ENCODE results near the gene NXPE3. TPM values are rescaled to one million over a fixed set of nuclear protein-coding genes. Genes with fewer than 3 reads are reported as not detected.
A peak's percentile ranks its signal among the peaks of the same experiment; 100 is the strongest.

NXPE3 gene
- total and polyA plus RNA-seq, 5 donors from 2014 or later: 37.9 to 43.2 (median 42.2) TPM

DNA sequence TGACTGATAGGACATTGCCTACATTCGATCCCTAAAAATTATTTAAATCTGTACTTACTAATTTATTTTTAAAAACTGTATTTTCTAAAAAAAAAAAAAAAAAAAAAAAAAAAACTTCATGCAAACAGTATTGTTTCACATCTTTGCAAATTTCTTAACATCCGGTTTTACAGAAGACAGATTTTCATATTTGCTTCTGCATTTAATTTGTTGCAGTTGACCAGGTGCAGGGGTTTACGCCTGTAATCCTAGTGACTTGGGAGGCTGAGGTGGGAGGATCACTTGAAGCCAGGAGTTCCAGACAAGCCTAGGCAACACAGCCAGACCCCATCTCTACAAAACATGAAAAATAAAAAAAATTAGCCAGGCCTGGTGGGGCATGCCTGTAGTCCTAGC lies 63.9 kb downstream of the NXPE3 start:
- H3K36me3 ChIP-seq (ENCODE audit: control insufficient read depth, insufficient read depth, low read length): no peaks in the 10 kb centered on the region
- H3K9me3 ChIP-seq (ENCODE audit: control insufficient read depth in 2 of 2, low read length in 2 of 2): no peaks in the 10 kb centered on the region
- H3K27ac Mint-ChIP-seq: no peak overlapping the region
- peaks cover 0 to 7% (median 2%) of the 10 kb centered on the region in 4 donors for H3K4me1 Mint-ChIP-seq
- no peaks in the 10 kb centered on the region for H3K27me3 Mint-ChIP-seq
- H3K36me3 Mint-ChIP-seq: peaks cover 11% of the 10 kb centered on the region
- no peak overlapping the region for H3K4me3 ChIP-seq (ENCODE audit: low read depth, low read length)
- no peaks in the 10 kb centered on the region for H3K27me3 ChIP-seq (ENCODE audit: control insufficient read depth, insufficient read depth, low read length)
- peaks cover 0 to 7% (median 0%) of the 10 kb centered on the region in 7 donors for H3K9me3 Mint-ChIP-seq
- no peak overlapping the region for H3K4me3 Mint-ChIP-seq
- H3K4me1 ChIP-seq (ENCODE audit: control insufficient read depth, insufficient read depth, low read length, poor library complexity, severe bottlenecking): no peaks in the 10 kb centered on the region
- ATAC-seq (ENCODE audit: low read depth in 2 of 2): no peak
- no peak for DNase-seq
- no peak overlapping the region for H3K27ac ChIP-seq (ENCODE audit: insufficient read depth, low read length, poor library complexity, severe bottlenecking)

DNA sequence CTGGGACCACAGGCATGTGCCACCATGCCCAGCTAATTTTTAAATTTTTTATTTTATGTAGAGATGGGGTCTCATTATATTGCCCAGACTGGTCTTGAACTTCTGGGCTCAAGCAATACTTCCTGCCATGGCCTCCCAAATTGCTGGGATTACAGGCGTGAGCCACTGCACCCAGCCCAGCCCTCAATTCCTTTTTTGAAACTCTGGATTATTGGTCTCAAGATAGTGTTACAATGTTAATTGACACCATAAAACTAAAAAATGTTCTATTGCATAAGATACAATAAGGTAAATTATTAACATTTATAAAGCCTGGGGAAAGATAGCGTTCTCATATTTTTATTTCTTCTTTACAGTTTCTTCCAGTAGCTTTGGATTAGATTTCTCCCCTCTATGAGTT lies 66.4 kb downstream of the NXPE3 start:
- H3K27ac ChIP-seq (ENCODE audit: insufficient read depth, low read length, poor library complexity, severe bottlenecking): no peak overlapping the region
- DNase-seq: no peak
- no peaks in the 10 kb centered on the region for H3K9me3 ChIP-seq (ENCODE audit: control insufficient read depth in 2 of 2, low read length in 2 of 2)
- H3K4me3 Mint-ChIP-seq: peak overlapping the region in 1 of 4 donors; percentile 76
- no peak for ATAC-seq (ENCODE audit: low read depth in 2 of 2)
- no peaks in the 10 kb centered on the region for H3K4me1 ChIP-seq (ENCODE audit: control insufficient read depth, insufficient read depth, low read length, poor library complexity, severe bottlenecking)
- peaks cover 0 to 7% (median 0%) of the 10 kb centered on the region in 7 donors for H3K9me3 Mint-ChIP-seq
- no peaks in the 10 kb centered on the region for H3K36me3 ChIP-seq (ENCODE audit: control insufficient read depth, insufficient read depth, low read length)
- peaks cover 8% of the 10 kb centered on the region for H3K36me3 Mint-ChIP-seq
- H3K27me3 ChIP-seq (ENCODE audit: control insufficient read depth, insufficient read depth, low read length): no peaks in the 10 kb centered on the region
- peaks cover 3 to 14% (median 9%) of the 10 kb centered on the region in 4 donors for H3K4me1 Mint-ChIP-seq
- no peak overlapping the region for H3K4me3 ChIP-seq (ENCODE audit: low read depth, low read length)
- H3K27me3 Mint-ChIP-seq: peaks cover 2% of the 10 kb centered on the region
- H3K27ac Mint-ChIP-seq: no peak overlapping the region

DNA sequence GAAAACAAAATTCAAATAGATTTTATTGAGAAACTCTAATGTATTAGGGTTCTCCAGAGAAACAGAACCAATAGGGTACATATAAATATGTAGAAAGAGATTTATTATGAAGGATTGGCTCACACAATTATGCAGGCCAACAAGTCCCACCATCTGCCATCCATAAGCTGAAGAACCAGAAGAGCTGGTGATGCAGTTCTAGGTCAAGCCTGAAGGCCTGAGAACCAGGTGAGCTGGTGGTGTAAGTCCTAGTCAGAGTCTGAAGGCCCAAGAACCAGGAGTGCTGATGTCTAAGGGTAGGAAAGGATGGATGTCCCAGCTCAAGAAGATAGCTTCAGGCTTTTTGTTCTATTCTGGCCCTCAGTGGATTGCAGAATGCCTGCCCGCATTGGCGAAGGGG lies 67.7 kb downstream of the NXPE3 start:
- Mint-ChIP-seq H3K4me3 (peak overlapping the region in 1 of 4 donors; percentile 71), H3K4me1 (peaks cover 13 to 25% (median 15%) of the 10 kb centered on the region in 4 donors), H3K27me3 (peaks cover 6% of the 10 kb centered on the region), H3K27ac (peak overlapping the region in 1 of 3 donors; percentile 36), H3K9me3 (peaks cover 0 to 7% (median 0%) of the 10 kb centered on the region in 7 donors), H3K36me3 (peaks cover 16% of the 10 kb centered on the region)
- Histone ChIP-seq H3K4me1 (ENCODE audit: control insufficient read depth, insufficient read depth, low read length, poor library complexity, severe bottlenecking) (peaks cover 5% of the 10 kb centered on the region), H3K27me3 (ENCODE audit: control insufficient read depth, insufficient read depth, low read length) (no peaks in the 10 kb centered on the region), H3K4me3 (ENCODE audit: low read depth, low read length) (no peak overlapping the region), H3K36me3 (ENCODE audit: control insufficient read depth, insufficient read depth, low read length) (peaks cover 2% of the 10 kb centered on the region), H3K9me3 (ENCODE audit: control insufficient read depth in 2 of 2, low read length in 2 of 2) (no peaks in the 10 kb centered on the region), H3K27ac (ENCODE audit: insufficient read depth, low read length, poor library complexity, severe bottlenecking) (peak overlapping the region; percentile 9)
- no peak for ATAC-seq (ENCODE audit: low read depth in 2 of 2)
- DNase-seq: no peak

DNA sequence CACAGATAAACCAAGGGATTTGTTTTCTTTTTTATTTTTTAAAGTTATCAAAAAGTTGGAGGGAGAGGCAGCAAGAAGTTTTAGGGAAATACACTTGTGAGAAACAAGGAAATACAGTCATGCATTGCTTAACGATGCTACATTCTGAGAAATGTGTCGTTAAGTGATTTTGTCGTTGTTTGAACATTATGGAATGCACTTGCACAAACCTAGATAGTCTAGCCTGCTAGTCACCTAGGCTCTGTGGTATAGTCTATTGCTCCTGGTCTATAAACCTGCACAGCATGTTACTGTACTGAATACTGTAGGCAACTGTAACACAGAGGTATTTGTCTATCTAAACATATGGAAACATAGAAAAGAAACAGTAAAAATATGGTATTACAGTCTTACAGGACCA lies 68.3 kb downstream of the NXPE3 start:
- H3K27me3 ChIP-seq (ENCODE audit: control insufficient read depth, insufficient read depth, low read length): no peaks in the 10 kb centered on the region
- peaks cover 8% of the 10 kb centered on the region for H3K36me3 ChIP-seq (ENCODE audit: control insufficient read depth, insufficient read depth, low read length)
- DNase-seq (no peak), ATAC-seq (ENCODE audit: low read depth in 2 of 2) (no peak)
- peaks cover 11% of the 10 kb centered on the region for H3K4me1 ChIP-seq (ENCODE audit: control insufficient read depth, insufficient read depth, low read length, poor library complexity, severe bottlenecking)
- peaks cover 0 to 3% (median 0%) of the 10 kb centered on the region in 7 donors for H3K9me3 Mint-ChIP-seq
- H3K4me3 ChIP-seq (ENCODE audit: low read depth, low read length): no peak overlapping the region
- peak overlapping the region in 1 of 3 donors; percentile 20 for H3K27ac Mint-ChIP-seq
- H3K27ac ChIP-seq (ENCODE audit: insufficient read depth, low read length, poor library complexity, severe bottlenecking): no peak overlapping the region
- H3K9me3 ChIP-seq (ENCODE audit: control insufficient read depth in 2 of 2, low read length in 2 of 2): no peaks in the 10 kb centered on the region
- H3K4me1 Mint-ChIP-seq: peaks cover 18 to 31% (median 21%) of the 10 kb centered on the region in 4 donors
- H3K36me3 Mint-ChIP-seq: peaks cover 17% of the 10 kb centered on the region
- H3K4me3 Mint-ChIP-seq: peak overlapping the region in 3 of 4 donors; percentile 57 to 99 (median 60)
- peaks cover 6% of the 10 kb centered on the region for H3K27me3 Mint-ChIP-seq

DNA sequence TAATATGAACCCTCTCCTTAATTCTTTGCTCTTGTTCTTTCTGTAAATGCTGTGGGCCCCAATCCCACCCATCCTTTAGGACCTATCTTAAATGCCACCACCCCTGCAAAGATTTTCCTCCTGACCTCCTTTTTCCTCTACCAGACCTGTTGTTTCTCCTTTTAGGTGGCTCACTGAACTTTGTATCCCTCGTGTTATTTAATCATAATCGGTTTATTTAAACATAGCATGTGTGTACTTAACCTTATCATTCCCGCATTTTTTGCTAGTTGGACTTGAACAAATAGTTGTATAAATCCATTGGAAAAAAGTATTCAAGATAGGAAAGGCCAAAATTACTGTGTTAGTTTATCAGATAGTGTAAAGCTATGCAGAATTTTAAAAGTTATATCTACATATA lies 69.3 kb downstream of the NXPE3 start:
- ATAC-seq (ENCODE audit: low read depth in 2 of 2): no peak

DNA sequence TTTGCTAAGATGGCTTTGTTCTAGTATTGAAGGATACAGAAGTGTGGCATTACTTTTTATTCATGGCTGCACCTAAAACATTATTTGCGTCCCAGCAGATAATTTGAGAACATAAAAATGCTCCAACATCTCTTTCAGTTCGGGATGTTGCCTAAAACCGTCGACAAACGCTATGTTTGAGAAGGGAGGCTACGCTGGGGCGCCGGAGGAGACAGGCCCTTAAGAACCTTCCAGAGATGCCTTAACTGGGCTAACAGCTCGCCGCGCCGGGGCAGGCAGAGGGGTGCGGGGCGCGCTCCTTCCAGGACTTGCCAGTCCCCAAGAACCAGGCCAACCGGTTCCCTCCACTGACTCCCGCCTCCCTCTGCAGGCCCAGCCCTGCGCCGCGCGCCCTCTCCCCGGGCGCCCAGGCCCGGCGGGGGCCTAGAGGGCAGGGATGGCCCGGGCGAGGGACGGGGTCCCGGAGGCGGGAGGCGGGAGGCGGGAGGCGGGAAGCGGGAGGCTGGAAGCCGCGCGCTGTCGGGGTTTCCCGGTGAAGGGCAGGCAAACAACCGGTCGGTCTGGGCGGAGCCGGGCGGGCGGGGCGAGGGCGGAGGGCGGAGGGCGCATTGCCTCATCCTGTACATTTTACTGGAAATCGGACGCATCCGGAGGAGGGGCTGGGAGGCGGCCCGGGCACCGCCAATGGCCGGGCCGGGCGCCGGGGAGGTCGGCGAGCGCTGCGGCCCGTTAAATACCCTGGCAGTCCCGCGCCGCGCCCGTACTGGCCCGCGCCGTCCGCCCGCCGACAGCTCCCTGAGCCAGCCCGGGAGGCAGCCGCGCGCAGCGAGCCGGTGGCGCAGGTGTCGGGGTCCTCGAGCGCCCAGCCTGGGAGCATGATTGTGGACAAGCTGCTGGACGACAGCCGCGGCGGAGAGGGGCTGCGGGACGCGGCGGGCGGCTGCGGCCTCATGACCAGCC lies 70.0 kb downstream of the NXPE3 start, which contains the start of gene NFKBIZ:
Gene NFKBIZ, plus strand, starts transcription at position 761 of the 960 bp plus-strand sequence. Its CDS starts 115 bp downstream, at position 876.
- peak within 1 kb of the TSS; percentile 99 to 100 (median 99) for H3K27ac Mint-ChIP-seq

More for the DNA sequence above, 69.3 kb downstream of the NXPE3 start:
- Mint-ChIP-seq H3K4me3 (peak overlapping the region; percentile 84 to 99 (median 86)), H3K27ac (peak overlapping the region; percentile 92 to 95 (median 94)), H3K4me1 (peaks cover 20 to 41% (median 30%) of the 10 kb centered on the region in 4 donors), H3K36me3 (peaks cover 25% of the 10 kb centered on the region), H3K27me3 (peaks cover 6% of the 10 kb centered on the region), H3K9me3 (no peaks in the 10 kb centered on the region)
- Histone ChIP-seq H3K27me3 (ENCODE audit: control insufficient read depth, insufficient read depth, low read length) (no peaks in the 10 kb centered on the region), H3K4me3 (ENCODE audit: low read depth, low read length) (peak overlapping the region; percentile 52), H3K36me3 (ENCODE audit: control insufficient read depth, insufficient read depth, low read length) (peaks cover 18% of the 10 kb centered on the region), H3K9me3 (ENCODE audit: control insufficient read depth in 2 of 2, low read length in 2 of 2) (no peaks in the 10 kb centered on the region), H3K4me1 (ENCODE audit: control insufficient read depth, insufficient read depth, low read length, poor library complexity, severe bottlenecking) (peaks cover 21% of the 10 kb centered on the region), H3K27ac (ENCODE audit: insufficient read depth, low read length, poor library complexity, severe bottlenecking) (peak overlapping the region; percentile 96)
- DNase-seq: no peak

DNA sequence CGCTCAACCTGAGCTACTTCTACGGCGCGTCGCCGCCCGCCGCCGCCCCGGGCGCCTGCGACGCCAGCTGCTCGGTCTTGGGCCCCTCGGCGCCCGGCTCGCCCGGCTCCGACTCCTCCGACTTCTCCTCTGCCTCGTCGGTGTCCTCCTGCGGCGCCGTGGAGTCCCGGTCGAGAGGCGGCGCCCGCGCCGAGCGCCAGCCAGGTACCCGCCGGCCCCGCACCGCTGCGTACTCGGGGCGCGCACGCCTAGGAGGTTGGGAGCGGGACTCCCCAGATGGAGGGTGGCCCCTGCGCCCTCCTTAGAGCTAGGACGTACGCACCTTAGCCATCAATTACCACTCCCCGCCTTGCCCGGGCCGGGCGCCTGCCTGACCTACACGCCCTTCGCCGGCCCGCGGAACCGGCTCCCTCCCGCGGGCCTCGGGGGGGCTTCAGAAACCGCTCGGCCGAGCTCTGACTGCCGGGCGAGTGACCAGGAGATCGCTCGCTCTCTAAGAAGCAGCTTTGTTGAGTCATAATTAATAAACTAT lies 70.8 kb downstream of the NXPE3 start:
- H3K27me3 Mint-ChIP-seq: peaks cover 6% of the 10 kb centered on the region
- DNase-seq: peak; percentile 42 to 67 (median 60)
- Histone ChIP-seq H3K9me3 (ENCODE audit: control insufficient read depth in 2 of 2, low read length in 2 of 2) (no peaks in the 10 kb centered on the region), H3K36me3 (ENCODE audit: control insufficient read depth, insufficient read depth, low read length) (peaks cover 33% of the 10 kb centered on the region), H3K4me1 (ENCODE audit: control insufficient read depth, insufficient read depth, low read length, poor library complexity, severe bottlenecking) (peaks cover 30% of the 10 kb centered on the region), H3K4me3 (ENCODE audit: low read depth, low read length) (peak overlapping the region; percentile 100), H3K27me3 (ENCODE audit: control insufficient read depth, insufficient read depth, low read length) (no peaks in the 10 kb centered on the region), H3K27ac (ENCODE audit: insufficient read depth, low read length, poor library complexity, severe bottlenecking) (peak overlapping the region; percentile 96)
- H3K4me3 Mint-ChIP-seq: peak overlapping the region; percentile 97 to 99 (median 98)
- H3K36me3 Mint-ChIP-seq: peaks cover 38% of the 10 kb centered on the region
- peak; percentile 27 to 38 for ATAC-seq (ENCODE audit: low read depth in 2 of 2)
- no peaks in the 10 kb centered on the region for H3K9me3 Mint-ChIP-seq
- peaks cover 26 to 56% (median 42%) of the 10 kb centered on the region in 4 donors for H3K4me1 Mint-ChIP-seq
- H3K27ac Mint-ChIP-seq: peak overlapping the region; percentile 99 to 100 (median 99)

More for the DNA sequence above, 70.0 kb downstream of the NXPE3 start, which contains the start of gene NFKBIZ:
- H3K9me3 ChIP-seq (ENCODE audit: control insufficient read depth in 2 of 2, low read length in 2 of 2): no peaks in the 10 kb centered on the region
- H3K9me3 Mint-ChIP-seq: no peaks in the 10 kb centered on the region
- peaks cover 31% of the 10 kb centered on the region for H3K36me3 Mint-ChIP-seq
- ATAC-seq (ENCODE audit: low read depth in 2 of 2): peak; percentile 77 to 78
- H3K4me3 Mint-ChIP-seq: peak within 1 kb of the TSS; percentile 97 to 99 (median 98)
- peaks cover 25% of the 10 kb centered on the region for H3K36me3 ChIP-seq (ENCODE audit: control insufficient read depth, insufficient read depth, low read length)
- no peaks in the 10 kb centered on the region for H3K27me3 ChIP-seq (ENCODE audit: control insufficient read depth, insufficient read depth, low read length)
- DNase-seq: peak; percentile 89 to 94 (median 91)
- H3K27ac ChIP-seq (ENCODE audit: insufficient read depth, low read length, poor library complexity, severe bottlenecking): peak within 1 kb of the TSS; percentile 96
- peak within 1 kb of the TSS; percentile 100 for H3K4me3 ChIP-seq (ENCODE audit: low read depth, low read length)
- peaks cover 6% of the 10 kb centered on the region for H3K27me3 Mint-ChIP-seq
- H3K4me1 ChIP-seq (ENCODE audit: control insufficient read depth, insufficient read depth, low read length, poor library complexity, severe bottlenecking): peaks cover 28% of the 10 kb centered on the region
- peaks cover 21 to 48% (median 36%) of the 10 kb centered on the region in 4 donors for H3K4me1 Mint-ChIP-seq
